ENCODE results near the gene RASAL2.

GRCh38 chr1:178509414-178510007 lies 415.6 kb downstream of the RASAL2 start:
- TF ChIP-seq CTCF (IDR thresholded peaks at IDR 0.05): no peak
- no peak for TF ChIP-seq POLR2A (IDR thresholded peaks at IDR 0.05)
